Sigmoid colon (tissue), 4 donors: ENCODE measurements around the gene HOXA11.

ENCODE experiments used
- CTCF ChIP-seq, 4 experiments: fragments of 450-650 bp in 3 of 4; fragments of 200-600 bp in 1 of 4; IDR thresholded peaks; one replicate each; pipeline ENCODE4 v1.5.1; 2016 to 2019; ENCODE audit warnings: antibody characterized with exemption in 4 of 4, mild to moderate bottlenecking in 3 of 4, moderate library complexity in 2 of 4
- EP300 ChIP-seq, 4 donors: sonication (generic); formaldehyde crosslinking; IDR thresholded peaks; one replicate each; pipeline ENCODE4 v1.6.1; 2017; ENCODE audit warnings: antibody characterized with exemption in 4 of 4
- POLR2AphosphoS5 ChIP-seq, 4 donors: sonication (generic); formaldehyde crosslinking; IDR thresholded peaks; one replicate each; pipeline ENCODE4 v1.6.1; 2017; ENCODE audit warnings: antibody characterized with exemption in 4 of 4

- no peak for TF ChIP-seq CTCF (IDR thresholded peaks at IDR 0.05)
- no peak for TF ChIP-seq POLR2AphosphoS5 (IDR thresholded peaks at IDR 0.05)
- TF ChIP-seq EP300 (IDR thresholded peaks at IDR 0.05), result no peak
Observed at GRCh38 chr7:27156916-27157701, 27.9 kb downstream of the HOXA11 start.
